Skin of body (tissue), 2 donors: ENCODE data around the gene USP17L13. TPM values are rescaled to one million over a fixed set of nuclear protein-coding genes. Genes with fewer than 3 reads are reported as not detected.
"Not testable (repeated sequence)": the region's sequence is repeated elsewhere in the genome, so short reads cannot be mapped to it uniquely, and the experiment has no call there.

ENCODE experiments used
- DNase-seq: peaks from one replicate; lab custom pipeline; 2025; lab: John Stamatoyannopoulos, UW
- total RNA-seq: library from RNA; depleted of rRNA; stranded (reverse); fragments of >200 nt; gene quantifications from one replicate; pipeline ENCODE4 v1.2.3, GENCODE V29; 2014

USP17L13 gene
- not detected for total RNA-seq

- DNase-seq = not testable (repeated sequence)
These were observed at the start of gene USP17L13 for GRCh38 chr4:9224596-9224995. USP17L13 (plus strand) TSS chr4:9224896; CDS start chr4:9224896, 0 bp downstream.

DNA sequence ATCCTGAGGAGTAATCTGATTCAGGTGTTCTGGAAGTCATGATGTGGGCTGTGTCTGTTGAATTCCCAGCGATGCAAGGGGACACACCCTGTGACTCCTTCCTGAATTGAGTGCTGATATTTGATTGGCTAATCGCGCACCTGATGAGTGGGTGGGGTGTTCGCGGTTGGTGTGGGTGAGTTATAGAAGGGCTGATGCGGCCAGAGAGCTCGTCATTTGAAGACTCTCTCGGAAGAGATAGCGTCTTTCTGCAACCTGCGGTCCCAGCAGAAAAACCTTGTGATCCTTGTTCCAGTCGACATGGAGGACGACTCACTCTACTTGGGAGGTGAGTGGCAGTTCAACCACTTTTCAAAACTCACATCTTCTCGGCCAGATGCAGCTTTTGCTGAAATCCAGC lies 14.3 kb upstream of the USP17L13 start, which contains the start of gene USP17L10:
USP17L10 (plus strand) TSS at position 301 of the 400 bp plus-strand sequence; CDS start at position 301, 0 bp downstream.
- not testable (repeated sequence) for DNase-seq

DNA sequence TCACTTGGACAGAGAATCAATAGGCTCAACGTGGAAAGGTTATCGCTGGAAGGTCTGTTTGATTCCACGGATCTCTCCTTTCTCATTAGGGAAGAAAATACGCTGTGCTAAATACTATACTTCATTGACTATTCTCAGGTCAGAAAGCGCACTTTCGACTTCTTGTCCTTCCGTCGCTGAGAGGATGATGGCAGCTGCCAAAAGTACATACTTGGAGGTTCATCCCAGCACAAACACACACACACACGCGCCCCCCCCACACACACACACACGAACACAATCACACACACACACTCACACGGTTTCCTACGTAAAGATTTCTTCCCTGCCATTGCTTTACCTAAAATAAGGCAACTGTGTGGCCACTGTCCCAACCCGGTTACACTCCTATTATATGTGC lies 10.0 kb upstream of the USP17L13 start:
- DNase-seq = not testable (repeated sequence)

DNA sequence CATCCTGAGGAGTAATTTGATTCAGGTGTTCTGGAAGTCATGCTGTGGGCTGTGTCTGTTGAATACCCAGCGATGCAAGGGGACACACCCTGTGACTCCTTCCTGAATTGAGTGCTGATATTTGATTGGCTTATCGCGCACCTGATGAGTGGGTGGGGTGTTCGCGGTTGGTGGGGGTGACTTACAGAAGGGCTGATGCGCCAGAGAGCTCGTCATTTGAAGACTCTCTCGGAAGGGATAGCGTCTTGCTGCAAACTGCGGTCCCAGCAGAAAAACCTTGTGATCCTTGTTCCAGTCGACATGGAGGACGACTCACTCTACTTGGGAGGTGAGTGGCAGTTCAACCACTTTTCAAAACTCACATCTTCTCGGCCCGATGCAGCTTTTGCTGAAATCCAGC lies 9.6 kb upstream of the USP17L13 start, which contains the start of gene USP17L11:
USP17L11 (plus strand) TSS at position 301 of the 400 bp plus-strand sequence; CDS start at position 301, 0 bp downstream.
- not testable (repeated sequence) for DNase-seq

DNA sequence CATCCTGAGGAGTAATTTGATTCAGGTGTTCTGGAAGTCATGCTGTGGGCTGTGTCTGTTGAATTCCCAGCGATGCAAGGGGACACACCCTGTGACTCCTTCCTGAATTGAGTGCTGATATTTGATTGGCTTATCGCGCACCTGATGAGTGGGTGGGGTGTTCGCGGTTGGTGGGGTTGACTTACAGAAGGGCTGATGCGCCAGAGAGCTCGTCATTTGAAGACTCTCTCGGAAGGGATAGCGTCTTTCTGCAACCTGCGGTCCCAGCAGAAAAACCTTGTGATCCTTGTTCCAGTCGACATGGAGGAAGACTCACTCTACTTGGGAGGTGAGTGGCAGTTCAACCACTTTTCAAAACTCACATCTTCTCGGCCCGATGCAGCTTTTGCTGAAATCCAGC lies 4.8 kb upstream of the USP17L13 start, which contains the start of gene USP17L12:
USP17L12 (plus strand) TSS at position 301 of the 400 bp plus-strand sequence; CDS start at position 301, 0 bp downstream.
- DNase-seq = not testable (repeated sequence)

DNA sequence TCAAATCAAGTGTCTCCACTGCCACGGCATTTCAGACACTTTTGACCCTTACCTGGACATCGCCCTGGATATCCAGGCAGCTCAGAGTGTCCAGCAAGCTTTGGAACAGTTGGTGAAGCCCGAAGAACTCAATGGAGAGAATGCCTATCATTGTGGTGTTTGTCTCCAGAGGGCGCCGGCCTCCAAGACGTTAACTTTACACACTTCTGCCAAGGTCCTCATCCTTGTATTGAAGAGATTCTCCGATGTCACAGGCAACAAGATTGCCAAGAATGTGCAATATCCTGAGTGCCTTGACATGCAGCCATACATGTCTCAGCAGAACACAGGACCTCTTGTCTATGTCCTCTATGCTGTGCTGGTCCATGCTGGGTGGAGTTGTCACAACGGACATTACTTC lies 5.6 kb downstream of the USP17L13 start:
- not testable (repeated sequence) for DNase-seq

DNA sequence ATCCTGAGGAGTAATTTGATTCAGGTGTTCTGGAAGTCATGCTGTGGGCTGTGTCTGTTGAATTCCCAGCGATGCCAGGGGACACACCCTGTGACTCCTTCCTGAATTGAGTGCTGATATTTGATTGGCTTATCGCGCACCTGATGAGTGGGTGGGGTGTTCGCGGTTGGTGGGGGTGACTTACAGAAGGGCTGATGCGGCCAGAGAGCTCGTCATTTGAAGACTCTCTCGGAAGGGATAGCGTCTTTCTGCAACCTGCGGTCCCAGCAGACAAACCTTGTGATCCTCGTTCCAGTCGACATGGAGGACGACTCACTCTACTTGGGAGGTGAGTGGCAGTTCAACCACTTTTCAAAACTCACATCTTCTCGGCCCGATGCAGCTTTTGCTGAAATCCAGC lies 9.4 kb downstream of the USP17L13 start, which contains the start of gene USP17L15:
USP17L15 (plus strand) TSS at position 301 of the 400 bp plus-strand sequence; CDS start at position 301, 0 bp downstream.
- DNase-seq = not testable (repeated sequence)

DNA sequence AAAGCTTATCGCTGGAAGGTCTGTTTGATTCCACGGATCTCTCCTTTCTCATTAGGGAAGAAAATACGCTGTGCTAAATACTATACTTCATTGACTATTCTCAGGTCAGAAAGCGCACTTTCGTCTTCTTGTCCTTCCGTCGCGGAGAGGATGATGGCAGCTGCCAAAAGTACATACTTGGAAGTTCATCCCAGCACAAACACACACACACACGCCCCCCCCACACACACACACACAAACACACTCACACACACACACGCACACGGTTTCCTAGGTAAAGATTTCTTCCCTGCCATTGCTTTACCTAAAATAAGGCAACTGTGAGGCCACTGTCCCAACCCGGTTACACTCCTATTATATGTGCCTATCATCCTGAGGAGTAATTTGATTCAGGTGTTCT lies 13.8 kb downstream of the USP17L13 start:
- not testable (repeated sequence) for DNase-seq

DNA sequence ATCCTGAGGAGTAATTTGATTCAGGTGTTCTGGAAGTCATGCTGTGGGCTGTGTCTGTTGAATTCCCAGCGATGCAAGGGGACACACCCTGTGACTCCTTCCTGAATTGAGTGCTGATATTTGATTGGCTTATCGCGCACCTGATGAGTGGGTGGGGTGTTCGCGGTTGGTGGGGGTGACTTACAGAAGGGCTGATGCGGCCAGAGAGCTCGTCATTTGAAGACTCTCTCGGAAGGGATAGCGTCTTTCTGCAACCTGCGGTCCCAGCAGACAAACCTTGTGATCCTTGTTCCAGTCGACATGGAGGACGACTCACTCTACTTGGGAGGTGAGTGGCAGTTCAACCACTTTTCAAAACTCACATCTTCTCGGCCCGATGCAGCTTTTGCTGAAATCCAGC lies 18.9 kb downstream of the USP17L13 start, which contains the start of gene USP17L17:
USP17L17 (plus strand) TSS at position 301 of the 400 bp plus-strand sequence; CDS start at position 301, 0 bp downstream.
- not testable (repeated sequence) for DNase-seq

DNA sequence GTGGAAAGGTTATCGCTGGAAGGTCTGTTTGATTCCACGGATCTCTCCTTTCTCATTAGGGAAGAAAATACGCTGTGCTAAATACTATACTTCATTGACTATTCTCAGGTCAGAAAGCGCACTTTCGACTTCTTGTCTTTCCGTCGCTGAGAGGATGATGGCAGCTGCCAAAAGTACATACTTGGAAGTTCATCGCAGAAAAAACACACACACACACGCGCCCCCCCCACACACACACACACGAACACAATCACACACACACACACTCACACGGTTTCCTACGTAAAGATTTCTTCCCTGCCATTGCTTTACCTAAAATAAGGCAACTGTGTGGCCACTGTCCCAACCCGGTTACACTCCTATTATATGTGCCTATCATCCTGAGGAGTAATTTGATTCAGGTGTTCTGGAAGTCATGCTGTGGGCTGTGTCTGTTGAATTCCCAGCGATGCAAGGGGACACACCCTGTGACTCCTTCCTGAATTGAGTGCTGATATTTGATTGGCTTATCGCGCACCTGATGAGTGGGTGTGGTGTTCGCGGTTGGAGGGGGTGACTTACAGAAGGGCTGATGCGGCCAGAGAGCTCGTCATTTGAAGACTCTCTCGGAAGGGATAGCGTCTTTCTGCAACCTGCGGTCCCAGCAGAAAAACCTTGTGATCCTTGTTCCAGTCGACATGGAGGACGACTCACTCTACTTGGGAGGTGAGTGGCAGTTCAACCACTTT lies 23.4 kb downstream of the USP17L13 start, which contains the start of gene USP17L18:
USP17L18 (plus strand) TSS at position 678 of the 728 bp plus-strand sequence; CDS start at position 678, 0 bp downstream.
- DNase-seq = not testable (repeated sequence)

DNA sequence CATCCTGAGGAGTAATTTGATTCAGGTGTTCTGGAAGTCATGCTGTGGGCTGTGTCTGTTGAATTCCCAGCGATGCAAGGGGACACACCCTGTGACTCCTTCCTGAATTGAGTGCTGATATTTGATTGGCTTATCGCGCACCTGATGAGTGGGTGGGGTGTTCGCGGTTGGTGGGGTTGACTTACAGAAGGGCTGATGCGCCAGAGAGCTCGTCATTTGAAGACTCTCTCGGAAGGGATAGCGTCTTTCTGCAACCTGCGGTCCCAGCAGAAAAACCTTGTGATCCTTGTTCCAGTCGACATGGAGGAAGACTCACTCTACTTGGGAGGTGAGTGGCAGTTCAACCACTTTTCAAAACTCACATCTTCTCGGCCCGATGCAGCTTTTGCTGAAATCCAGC lies 28.4 kb downstream of the USP17L13 start, which contains the start of gene USP17L19:
USP17L19 (plus strand) TSS at position 301 of the 400 bp plus-strand sequence; CDS start at position 301, 0 bp downstream.
- not testable (repeated sequence) for DNase-seq

- DNase-seq = not testable (repeated sequence)
These were observed 33.1 kb downstream of the USP17L13 start, which contains the start of gene USP17L20 for GRCh38 chr4:9257824-9258223. USP17L20 (plus strand) TSS chr4:9258124; CDS start chr4:9258124, 0 bp downstream.

- DNase-seq = not testable (repeated sequence)
These were observed 37.9 kb downstream of the USP17L13 start, which contains the start of gene USP17L21 for GRCh38 chr4:9262572-9262971. USP17L21 (plus strand) TSS chr4:9262872; CDS start chr4:9262872, 0 bp downstream.

DNA sequence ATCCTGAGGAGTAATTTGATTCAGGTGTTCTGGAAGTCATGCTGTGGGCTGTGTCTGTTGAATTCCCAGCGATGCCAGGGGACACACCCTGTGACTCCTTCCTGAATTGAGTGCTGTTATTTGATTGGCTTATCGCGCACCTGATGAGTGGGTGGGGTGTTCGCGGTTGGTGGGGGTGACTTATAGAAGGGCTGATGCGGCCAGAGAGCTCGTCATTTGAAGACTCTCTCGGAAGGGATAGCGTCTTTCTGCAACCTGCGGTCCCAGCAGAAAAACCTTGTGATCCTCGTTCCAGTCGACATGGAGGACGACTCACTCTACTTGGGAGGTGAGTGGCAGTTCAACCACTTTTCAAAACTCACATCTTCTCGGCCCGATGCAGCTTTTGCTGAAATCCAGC lies 42.6 kb downstream of the USP17L13 start, which contains the start of gene USP17L22:
USP17L22 (plus strand) TSS at position 301 of the 400 bp plus-strand sequence; CDS start at position 301, 0 bp downstream.
- DNase-seq = not testable (repeated sequence)

DNA sequence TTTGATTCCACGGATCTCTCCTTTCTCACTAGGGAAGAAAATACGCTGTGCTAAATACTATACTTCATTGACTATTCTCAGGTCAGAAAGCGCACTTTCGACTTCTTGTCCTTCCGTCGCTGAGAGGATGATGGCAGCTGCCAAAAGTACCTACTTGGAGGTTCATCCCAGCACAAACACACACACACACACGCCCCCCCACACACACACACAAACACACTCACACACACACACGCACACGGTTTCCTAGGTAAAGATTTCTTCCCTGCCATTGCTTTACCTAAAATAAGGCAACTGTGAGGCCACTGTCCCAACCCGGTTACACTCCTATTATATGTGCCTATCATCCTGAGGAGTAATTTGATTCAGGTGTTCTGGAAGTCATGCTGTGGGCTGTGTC lies 47.0 kb downstream of the USP17L13 start:
- DNase-seq = not testable (repeated sequence)

Other genes with a start within 250 kb of the USP17L13 start
- not detected for gene FAM90A26, start 54.5 kb upstream of the USP17L13 start, total RNA-seq
- not detected for gene USP17L10, start 14.2 kb upstream of the USP17L13 start, total RNA-seq
- gene USP17L11, start 9.5 kb upstream of the USP17L13 start, total RNA-seq = not detected
- gene USP17L12, start 4.7 kb upstream of the USP17L13 start, total RNA-seq = not detected
- not detected for gene USP17L15, start 9.5 kb downstream of the USP17L13 start, total RNA-seq
- gene USP17L17, start 19.0 kb downstream of the USP17L13 start, total RNA-seq = not detected
- gene USP17L18, start 23.7 kb downstream of the USP17L13 start, total RNA-seq = not detected
- not detected for gene USP17L19, start 28.5 kb downstream of the USP17L13 start, total RNA-seq
- gene USP17L20, start 33.2 kb downstream of the USP17L13 start, total RNA-seq = not detected
- not detected for gene USP17L21, start 38.0 kb downstream of the USP17L13 start, total RNA-seq
- not detected for gene USP17L22, start 42.7 kb downstream of the USP17L13 start, total RNA-seq
- gene USP17L24, start 100.3 kb downstream of the USP17L13 start, total RNA-seq = not detected
- gene USP17L25, start 105.0 kb downstream of the USP17L13 start, total RNA-seq = not detected
- not detected for gene USP17L26, start 109.8 kb downstream of the USP17L13 start, total RNA-seq
- not detected for gene USP17L5, start 114.5 kb downstream of the USP17L13 start, total RNA-seq
- gene USP17L27, start 119.3 kb downstream of the USP17L13 start, total RNA-seq = not detected
- gene USP17L28, start 124.0 kb downstream of the USP17L13 start, total RNA-seq = not detected
- gene USP17L29, start 128.7 kb downstream of the USP17L13 start, total RNA-seq = not detected
- gene USP17L30, start 138.2 kb downstream of the USP17L13 start, total RNA-seq = not detected
- gene DEFB131A, start 219.5 kb downstream of the USP17L13 start, total RNA-seq = not detected